Testis (tissue), 3 donors: ENCODE results near the gene RFLNA. TPM values are rescaled to one million over a fixed set of nuclear protein-coding genes. Genes with fewer than 3 reads are reported as not detected.

Source experiments
- DNase-seq: peaks from one replicate; pipeline ENCODE4 v3.0.0-alpha.2; 2019
- H3K27ac ChIP-seq, 2 donors: fragments of 200-600 bp; sonication (generic); one replicate each; pipeline ENCODE4 v1.5.1; 2019
- H3K27me3 ChIP-seq: fragments of 200-600 bp; sonication (generic); one replicate; pipeline ENCODE4 v1.5.1; 2019
- H3K36me3 ChIP-seq: fragments of 200-600 bp; sonication (generic); one replicate; pipeline ENCODE4 v1.5.1; 2017; ENCODE audit warnings: low read depth; ENCODE audit errors: missing control alignments
- H3K4me1 ChIP-seq: fragments of 200-600 bp; sonication (generic); one replicate; pipeline ENCODE4 v1.5.1; 2019
- H3K4me3 ChIP-seq, 2 donors: fragments of 200-600 bp; sonication (generic); one replicate each; pipeline ENCODE4 v1.5.1; 2017 to 2019
- H3K9me3 ChIP-seq: fragments of 200-600 bp; sonication (generic); one replicate; pipeline ENCODE4 v1.5.1; 2017
- POLR2A ChIP-seq: fragments of 450-650 bp; IDR thresholded peaks from one replicate; pipeline ENCODE4 v1.6.1; 2017; ENCODE audit warnings: antibody characterized with exemption, mild to moderate bottlenecking, moderate library complexity
- WGBS, 2 donors: methylation state at CpG; one replicate each; pipeline ENCODE4 v1.1.5; 2018; 5-methylcytosine and 5-hydroxymethylcytosine counted together
- intact Hi-C: fragments of 100-400 bp; cut with DNase I; formaldehyde crosslinking; loops from one replicate; pipeline ENCODE4 v1.15.1; 2023; ENCODE audit warnings: low total_unique reads
- polyA plus RNA-seq: library from polyadenylated mRNA; stranded (reverse); fragments of 350-450 nt; fragmentation: Illumina TruSeq; extraction: RNeasy Lipid Tissue Mini Kit (QIAGEN cat#74804); gene quantifications from one replicate; pipeline ENCODE4 v1.2.3, GENCODE V29; 2014; ENCODE audit warnings: low read depth, low replicate concordance; ENCODE audit not compliant: insufficient read depth
- total RNA-seq, 2 donors: library from RNA; depleted of rRNA; stranded (reverse); fragments of >200 nt; gene quantifications; one replicate each; pipeline ENCODE4 v1.2.3, GENCODE V29; 2016
- TF ChIP-seq, protein P1 (sequence below), 3 experiments: fragments of 450-650 bp in 2 of 3; fragments of 200-600 bp in 1 of 3; sonication (generic) in 1 of 3; IDR thresholded peaks; one replicate each; pipeline ENCODE4 v1.5.1; 2016 to 2019; ENCODE audit warnings: antibody characterized with exemption in 3 of 3, mild to moderate bottlenecking in 2 of 3, moderate library complexity in 1 of 3

RFLNA gene
- total and polyA plus RNA-seq, 3 donors from 2014 or later, result 0.31 to 0.80 (median 0.68) TPM

DNA sequence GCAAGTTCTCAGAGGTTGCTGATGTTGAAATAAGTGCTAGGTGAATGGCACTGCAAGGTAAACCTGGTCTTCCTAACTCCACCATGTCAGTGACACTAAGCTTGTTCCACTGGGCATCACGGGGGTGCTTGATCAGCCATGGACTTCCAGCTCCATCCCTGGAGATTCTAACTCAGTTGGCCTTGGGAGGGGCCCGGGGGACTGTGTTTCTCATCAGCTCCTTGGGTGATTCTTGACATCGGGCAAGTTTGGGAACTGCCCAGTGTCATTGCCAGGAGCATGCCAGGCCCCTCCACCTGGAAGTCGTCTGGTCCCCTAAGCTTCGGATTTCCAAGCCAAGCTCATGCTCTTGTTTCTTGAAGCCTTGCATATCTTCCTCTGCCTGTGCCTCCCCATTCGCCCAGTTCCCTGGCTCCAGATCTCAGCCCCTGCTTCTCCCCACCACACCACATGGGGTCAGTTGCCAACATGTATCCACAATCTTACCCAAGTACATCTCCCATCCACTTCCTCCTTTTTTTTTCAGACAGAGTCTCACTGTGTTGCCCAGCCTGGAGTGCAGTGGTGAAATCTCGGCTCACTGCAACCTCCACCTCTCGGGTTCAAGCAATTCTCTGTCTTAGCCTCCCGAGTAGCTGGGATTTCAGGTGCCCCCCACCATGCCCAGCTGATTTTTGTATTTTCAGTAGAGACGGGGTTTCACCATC, 30.7 kb upstream of the RFLNA start:
- 84 to 95% methylated on average over 10 of the region's 10 CpGs for WGBS, 2 donors
- Histone ChIP-seq H3K27ac (no peak overlapping the region), H3K9me3 (no peaks in the 10 kb centered on the region), H3K4me1 (no peaks in the 10 kb centered on the region), H3K27me3 (no peaks in the 10 kb centered on the region), H3K36me3 (no peaks in the 10 kb centered on the region), H3K4me3 (no peak overlapping the region)
- DNase-seq, result no peak
- intact Hi-C loops, result no loop called here
- TF ChIP-seq POLR2A, result no peak
- TF ChIP-seq, protein P1, sequence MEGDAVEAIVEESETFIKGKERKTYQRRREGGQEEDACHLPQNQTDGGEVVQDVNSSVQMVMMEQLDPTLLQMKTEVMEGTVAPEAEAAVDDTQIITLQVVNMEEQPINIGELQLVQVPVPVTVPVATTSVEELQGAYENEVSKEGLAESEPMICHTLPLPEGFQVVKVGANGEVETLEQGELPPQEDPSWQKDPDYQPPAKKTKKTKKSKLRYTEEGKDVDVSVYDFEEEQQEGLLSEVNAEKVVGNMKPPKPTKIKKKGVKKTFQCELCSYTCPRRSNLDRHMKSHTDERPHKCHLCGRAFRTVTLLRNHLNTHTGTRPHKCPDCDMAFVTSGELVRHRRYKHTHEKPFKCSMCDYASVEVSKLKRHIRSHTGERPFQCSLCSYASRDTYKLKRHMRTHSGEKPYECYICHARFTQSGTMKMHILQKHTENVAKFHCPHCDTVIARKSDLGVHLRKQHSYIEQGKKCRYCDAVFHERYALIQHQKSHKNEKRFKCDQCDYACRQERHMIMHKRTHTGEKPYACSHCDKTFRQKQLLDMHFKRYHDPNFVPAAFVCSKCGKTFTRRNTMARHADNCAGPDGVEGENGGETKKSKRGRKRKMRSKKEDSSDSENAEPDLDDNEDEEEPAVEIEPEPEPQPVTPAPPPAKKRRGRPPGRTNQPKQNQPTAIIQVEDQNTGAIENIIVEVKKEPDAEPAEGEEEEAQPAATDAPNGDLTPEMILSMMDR (IDR thresholded peaks at IDR 0.05), result no peak

DNA sequence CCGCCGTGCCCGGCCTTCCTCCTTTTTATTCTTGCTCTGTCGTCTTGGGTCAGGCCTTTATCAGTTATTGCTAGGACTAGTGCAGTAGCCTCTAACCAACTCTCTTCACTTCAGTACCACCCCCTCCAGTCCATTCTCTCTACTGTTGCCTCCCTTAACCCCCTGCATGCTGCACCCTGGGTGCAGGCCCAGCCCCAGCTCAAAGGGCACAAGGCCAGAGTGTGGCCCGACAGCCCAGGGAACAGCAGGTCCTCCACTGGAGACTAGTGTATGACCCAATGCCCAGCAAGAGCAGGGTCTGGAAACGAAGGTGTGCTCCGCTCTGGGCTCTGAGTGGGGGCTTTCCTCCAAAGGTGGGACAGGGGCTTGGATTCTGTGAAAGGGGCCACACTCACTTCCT, 30.0 kb upstream of the RFLNA start:
- no peak overlapping the region for H3K27ac ChIP-seq
- no peaks in the 10 kb centered on the region for H3K9me3 ChIP-seq
- no peaks in the 10 kb centered on the region for H3K27me3 ChIP-seq
- H3K36me3 ChIP-seq, result no peaks in the 10 kb centered on the region
- no peak for DNase-seq
- TF ChIP-seq POLR2A, result no peak
- TF ChIP-seq, protein P1 (IDR thresholded peaks at IDR 0.05), result no peak
- 90 to 92% methylated on average over 5 to 7 of the region's 7 CpGs for WGBS, 2 donors
- intact Hi-C loops, result no loop called here
- no peaks in the 10 kb centered on the region for H3K4me1 ChIP-seq
- H3K4me3 ChIP-seq, result no peak overlapping the region

DNA sequence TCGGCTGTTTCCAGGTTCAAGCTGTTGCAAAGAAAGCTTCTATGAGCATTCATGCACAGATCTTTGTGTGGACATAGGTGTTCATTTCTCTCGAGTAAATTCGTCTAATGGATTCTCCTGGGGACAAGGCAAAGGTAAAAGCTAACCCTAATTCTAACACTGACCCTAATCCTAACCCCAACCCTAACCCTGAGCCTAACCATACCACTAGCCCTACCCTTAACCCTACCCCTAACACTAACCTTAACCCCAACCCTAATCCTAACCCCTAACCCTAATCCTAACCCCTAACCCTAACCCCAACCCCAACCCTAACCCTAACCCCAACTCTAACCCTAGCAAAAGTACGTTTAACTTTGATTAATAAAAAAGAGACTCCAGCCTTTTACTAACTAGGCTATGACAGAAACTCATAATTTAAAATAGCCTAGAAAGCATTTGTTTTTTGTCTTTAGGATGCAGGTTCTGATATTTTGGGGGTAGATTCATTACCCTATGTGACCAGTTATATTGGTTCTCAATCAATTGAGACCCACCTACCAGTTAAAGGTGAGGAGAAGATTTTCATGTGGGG, 27.6 kb upstream of the RFLNA start:
- intact Hi-C loops, result no loop called here
- WGBS, 2 donors, result 76 to 87% methylated on average over 4 of the region's 4 CpGs

DNA sequence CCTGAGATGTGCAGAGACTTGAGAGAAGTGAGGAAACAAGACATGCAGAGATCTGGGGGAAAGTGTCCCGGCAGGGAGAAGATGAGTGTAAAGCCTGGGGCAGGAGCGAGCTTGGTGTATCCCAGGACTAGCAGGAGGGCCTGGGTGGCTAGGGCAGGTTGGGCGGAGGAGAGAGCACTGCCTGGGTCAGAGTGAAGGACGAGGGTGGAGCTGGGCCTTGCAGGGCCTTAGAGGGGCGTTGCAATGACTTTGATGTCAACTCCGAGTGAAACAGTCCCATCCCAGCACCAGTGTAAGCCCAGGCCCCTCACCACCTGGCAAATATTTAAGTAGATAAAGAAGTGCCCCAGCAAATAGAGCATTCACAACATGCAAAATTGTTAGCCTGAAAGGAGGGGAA, 24.2 kb upstream of the RFLNA start:
- no peak overlapping the region for H3K4me3 ChIP-seq
- TF ChIP-seq, protein P1 (IDR thresholded peaks at IDR 0.05), result no peak
- TF ChIP-seq POLR2A, result no peak
- no peaks in the 10 kb centered on the region for H3K4me1 ChIP-seq
- WGBS, 2 donors, result 89 to 93% methylated on average over 6 of the region's 6 CpGs
- H3K36me3 ChIP-seq, result no peaks in the 10 kb centered on the region
- no peak overlapping the region for H3K27ac ChIP-seq
- no peaks in the 10 kb centered on the region for H3K9me3 ChIP-seq
- intact Hi-C loops, result no loop called here
- no peaks in the 10 kb centered on the region for H3K27me3 ChIP-seq
- no peak for DNase-seq

More for the DNA sequence above, 27.6 kb upstream of the RFLNA start:
- H3K36me3 ChIP-seq, result no peaks in the 10 kb centered on the region
- TF ChIP-seq POLR2A, result no peak
- TF ChIP-seq, protein P1 (IDR thresholded peaks at IDR 0.05), result no peak
- H3K27me3 ChIP-seq, result no peaks in the 10 kb centered on the region
- H3K9me3 ChIP-seq, result no peaks in the 10 kb centered on the region
- no peak overlapping the region for H3K27ac ChIP-seq
- DNase-seq, result no peak
- H3K4me1 ChIP-seq, result no peaks in the 10 kb centered on the region
- H3K4me3 ChIP-seq, result no peak overlapping the region

DNA sequence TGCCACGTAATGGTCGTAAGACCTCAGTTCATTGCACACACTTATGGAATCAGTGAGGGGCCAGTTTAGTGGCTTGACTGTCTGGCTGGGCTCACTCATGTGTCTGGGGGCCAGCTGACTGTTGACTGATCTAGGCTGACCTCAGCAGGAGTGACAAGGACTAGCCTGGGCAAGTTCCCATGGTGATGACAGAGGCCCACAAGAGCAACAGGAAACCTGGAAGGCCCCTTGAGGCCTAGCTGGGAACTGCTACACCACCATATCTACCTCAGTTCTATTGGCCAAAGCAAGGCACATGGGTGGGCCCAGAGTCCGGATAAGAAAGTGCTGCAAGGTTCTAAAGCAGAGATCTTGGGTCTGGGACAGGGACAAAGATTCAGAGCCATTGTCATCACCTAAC, 21.3 kb upstream of the RFLNA start:
- Histone ChIP-seq H3K4me3 (no peak overlapping the region), H3K4me1 (no peaks in the 10 kb centered on the region), H3K27me3 (no peaks in the 10 kb centered on the region), H3K27ac (no peak overlapping the region), H3K9me3 (no peaks in the 10 kb centered on the region), H3K36me3 (no peaks in the 10 kb centered on the region)
- TF ChIP-seq, protein P1 (IDR thresholded peaks at IDR 0.05), result no peak
- TF ChIP-seq POLR2A, result no peak
- WGBS, 2 donors, result 90 to 91% methylated on average over 3 of the region's 3 CpGs
- intact Hi-C loops, result no loop called here
- no peak for DNase-seq
